Naive B cell (primary cell): ENCODE measurements around the gene ARPC1A. TPM values are rescaled to one million over a fixed set of nuclear protein-coding genes. Genes with fewer than 3 reads are reported as not detected.
"Not testable (repeated sequence)": the region's sequence is repeated elsewhere in the genome, so short reads cannot be mapped to it uniquely, and the experiment has no call there.

Experiments
- ATAC-seq, 2 donors: fragments of 150-1000 bp; cut with Tn5 transposase; 2 replicates each; pipeline ENCODE4 v1.10.0; 2021; ENCODE audit warnings: low read depth in 2 of 2, mild to moderate bottlenecking in 2 of 2, moderate library complexity in 2 of 2
- DNase-seq: peaks from one replicate; pipeline ENCODE4 v3.0.0; 2022
- H3K27ac Mint-ChIP-seq, 6 donors: one replicate each; pipeline ENCODE4 v1.8.0; 2020 to 2022; ENCODE audit warnings: mild to moderate bottlenecking in 6 of 6, mixed read lengths in 6 of 6, moderate library complexity in 5 of 6, inconsistent platforms in 2 of 6
- H3K27me3 Mint-ChIP-seq, 3 donors: one replicate each; pipeline ENCODE4 v1.8.0; 2021 to 2022; ENCODE audit warnings: mixed read lengths in 3 of 3, mild to moderate bottlenecking in 1 of 3
- H3K36me3 Mint-ChIP-seq, 2 donors: one replicate each; pipeline ENCODE4 v1.8.0; 2020 to 2022; ENCODE audit warnings: mixed read lengths in 2 of 2, inconsistent platforms in 1 of 2, mild to moderate bottlenecking in 1 of 2
- H3K4me1 Mint-ChIP-seq, 3 donors: one replicate each; pipeline ENCODE4 v1.8.0; 2020 to 2022; ENCODE audit warnings: mixed read lengths in 3 of 3, inconsistent platforms in 1 of 3, mild to moderate bottlenecking in 1 of 3, moderate library complexity in 1 of 3
- H3K4me3 Mint-ChIP-seq, 8 donors: one replicate each; pipeline ENCODE4 v1.8.0; 2020 to 2022; ENCODE audit warnings: mild to moderate bottlenecking in 8 of 8, mixed read lengths in 8 of 8, moderate library complexity in 8 of 8, inconsistent platforms in 2 of 8
- H3K9me3 Mint-ChIP-seq, 7 donors: one replicate each; pipeline ENCODE4 v1.8.0; 2020 to 2022; ENCODE audit warnings: mixed read lengths in 7 of 7, mild to moderate bottlenecking in 5 of 7, inconsistent platforms in 2 of 7, moderate library complexity in 1 of 7
- polyA plus RNA-seq, 6 donors: library from polyadenylated mRNA; unstranded; fragments of 300-500 nt; fragmentation: Illumina TruSeq; gene quantifications; one replicate each; pipeline ENCODE4 v1.2.3, GENCODE V29; 2021; ENCODE audit warnings: low read depth in 6 of 6

The ARPC1A gene
- polyA plus RNA-seq, 6 donors from 2014 or later = 49.5 to 109 (median 91.8) TPM

DNA sequence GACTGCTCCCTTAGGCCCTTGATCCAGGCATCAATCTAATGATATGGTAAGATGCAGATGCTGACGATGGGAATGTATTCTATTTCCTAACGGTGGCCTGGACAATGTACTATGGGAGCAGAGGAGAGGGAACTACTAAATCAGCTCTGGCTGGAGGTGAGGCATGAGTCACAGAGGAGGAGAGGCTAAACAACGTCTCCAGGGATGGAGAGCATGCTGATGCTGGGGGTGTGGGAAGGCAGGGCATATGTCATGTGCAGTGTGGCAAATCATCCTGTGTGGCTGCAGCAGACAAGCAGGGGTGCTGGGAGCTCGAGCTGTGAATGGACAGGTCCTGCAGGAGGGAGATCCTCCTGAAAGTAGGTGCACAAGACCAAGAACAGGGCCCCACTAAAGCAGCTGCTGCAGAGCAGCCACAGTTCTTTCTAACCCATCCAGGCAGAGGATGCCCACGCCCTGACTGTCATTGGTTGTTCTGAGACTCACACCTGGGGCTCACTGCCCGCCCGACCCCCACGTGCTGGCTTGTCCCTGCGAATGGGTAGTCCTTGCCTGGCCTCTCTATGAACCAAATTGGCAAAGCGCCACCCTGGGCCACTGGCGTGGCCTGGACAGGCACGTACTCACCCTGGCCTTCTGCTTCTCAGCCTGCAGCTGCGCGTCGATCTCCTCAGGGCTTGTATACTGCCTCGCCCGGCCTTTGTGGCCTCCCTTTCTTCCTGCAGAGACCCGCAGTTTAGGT is 78.7 kb downstream of the ARPC1A start:
- H3K4me1 Mint-ChIP-seq = peaks cover 40 to 51% (median 45%) of the 10 kb centered on the region in 3 donors
- H3K36me3 Mint-ChIP-seq = peaks cover 10 to 20% of the 10 kb centered on the region in 2 donors
- H3K27me3 Mint-ChIP-seq = no peaks in the 10 kb centered on the region
- peak overlapping the region in 4 of 6 donors; percentile 67 to 91 (median 85) for H3K27ac Mint-ChIP-seq
- ATAC-seq (no peak), DNase-seq (no peak)
- no peaks in the 10 kb centered on the region for H3K9me3 Mint-ChIP-seq
- no peak overlapping the region for H3K4me3 Mint-ChIP-seq

DNA sequence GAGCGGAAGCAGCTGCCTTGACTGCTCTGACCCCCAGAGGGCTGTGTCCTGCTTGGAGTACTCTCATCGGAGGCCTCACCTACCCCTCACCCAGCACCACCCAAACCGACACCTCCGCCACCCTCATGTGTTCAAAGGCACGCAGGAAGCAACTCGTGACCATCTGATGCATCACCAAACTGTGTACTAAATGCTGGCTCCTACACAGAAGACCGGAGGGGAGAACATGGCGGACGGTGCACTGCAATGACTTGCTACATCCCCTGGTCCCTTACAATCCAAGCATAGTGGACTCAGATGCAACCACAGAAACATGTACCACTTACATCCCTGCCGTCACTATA is 79.3 kb downstream of the ARPC1A start:
- H3K4me1 Mint-ChIP-seq = peaks cover 44 to 51% (median 48%) of the 10 kb centered on the region in 3 donors
- peaks cover 10 to 20% of the 10 kb centered on the region in 2 donors for H3K36me3 Mint-ChIP-seq
- peak overlapping the region in 1 of 6 donors; percentile 80 for H3K27ac Mint-ChIP-seq
- DNase-seq = no peak
- H3K9me3 Mint-ChIP-seq = no peaks in the 10 kb centered on the region
- H3K27me3 Mint-ChIP-seq = no peaks in the 10 kb centered on the region
- no peak overlapping the region for H3K4me3 Mint-ChIP-seq
- no peak for ATAC-seq

DNA sequence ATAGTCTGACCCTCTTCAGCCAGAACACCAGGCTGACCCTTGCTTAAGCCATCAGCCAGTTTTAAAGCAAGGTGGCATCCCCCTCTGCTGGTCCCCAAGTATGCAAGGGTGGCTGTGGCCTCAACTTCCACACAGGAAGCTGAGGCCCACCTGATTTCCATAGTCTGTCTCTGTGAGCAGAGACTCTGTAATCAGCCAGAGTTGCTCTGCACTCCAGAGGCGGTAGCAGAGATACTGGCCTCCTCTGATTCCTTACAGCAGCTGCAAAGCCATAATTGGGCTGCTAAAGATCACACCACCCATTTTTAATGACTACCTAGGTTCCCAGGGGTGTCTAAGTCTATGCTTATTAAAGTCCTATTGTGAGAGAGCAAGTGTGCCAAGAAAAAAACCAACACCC is 80.9 kb downstream of the ARPC1A start:
- peaks cover 10 to 20% of the 10 kb centered on the region in 2 donors for H3K36me3 Mint-ChIP-seq

DNA sequence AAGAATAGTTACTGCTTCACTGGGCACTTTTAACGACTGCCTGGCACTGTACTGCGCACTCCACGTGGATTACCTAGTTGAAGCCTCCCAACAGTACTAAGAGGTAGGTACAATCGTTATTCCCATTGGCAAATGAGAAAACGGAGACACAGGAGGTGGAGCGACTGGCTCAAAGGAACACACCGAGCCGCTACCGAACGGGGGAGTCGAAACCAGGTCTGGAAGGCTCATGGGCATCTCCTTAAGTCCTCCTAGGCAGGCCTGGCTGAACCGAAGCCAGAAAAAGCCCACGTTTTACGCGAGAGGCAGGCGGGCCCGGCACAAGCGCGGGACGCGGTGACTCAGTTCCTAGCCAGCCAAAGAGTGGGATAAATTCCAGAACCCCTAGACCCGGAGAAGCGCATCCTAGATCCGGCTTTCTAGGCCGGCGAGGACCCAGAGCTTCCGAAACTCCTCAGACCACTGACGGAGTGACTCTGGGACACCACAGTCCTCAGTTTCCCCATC is 82.2 kb downstream of the ARPC1A start:
- peaks cover 45 to 61% (median 46%) of the 10 kb centered on the region in 3 donors for H3K4me1 Mint-ChIP-seq
- peak overlapping the region; percentile 94 to 100 (median 98) for H3K27ac Mint-ChIP-seq

More for the DNA sequence above, 80.9 kb downstream of the ARPC1A start:
- H3K27me3 Mint-ChIP-seq = no peaks in the 10 kb centered on the region
- ATAC-seq (no peak), DNase-seq (no peak)
- peaks cover 47 to 59% (median 47%) of the 10 kb centered on the region in 3 donors for H3K4me1 Mint-ChIP-seq
- no peaks in the 10 kb centered on the region for H3K9me3 Mint-ChIP-seq
- H3K27ac Mint-ChIP-seq = peak overlapping the region in 4 of 6 donors; percentile 57 to 96 (median 70)
- H3K4me3 Mint-ChIP-seq = peak overlapping the region in 7 of 8 donors; percentile 10 to 100 (median 95)

DNA sequence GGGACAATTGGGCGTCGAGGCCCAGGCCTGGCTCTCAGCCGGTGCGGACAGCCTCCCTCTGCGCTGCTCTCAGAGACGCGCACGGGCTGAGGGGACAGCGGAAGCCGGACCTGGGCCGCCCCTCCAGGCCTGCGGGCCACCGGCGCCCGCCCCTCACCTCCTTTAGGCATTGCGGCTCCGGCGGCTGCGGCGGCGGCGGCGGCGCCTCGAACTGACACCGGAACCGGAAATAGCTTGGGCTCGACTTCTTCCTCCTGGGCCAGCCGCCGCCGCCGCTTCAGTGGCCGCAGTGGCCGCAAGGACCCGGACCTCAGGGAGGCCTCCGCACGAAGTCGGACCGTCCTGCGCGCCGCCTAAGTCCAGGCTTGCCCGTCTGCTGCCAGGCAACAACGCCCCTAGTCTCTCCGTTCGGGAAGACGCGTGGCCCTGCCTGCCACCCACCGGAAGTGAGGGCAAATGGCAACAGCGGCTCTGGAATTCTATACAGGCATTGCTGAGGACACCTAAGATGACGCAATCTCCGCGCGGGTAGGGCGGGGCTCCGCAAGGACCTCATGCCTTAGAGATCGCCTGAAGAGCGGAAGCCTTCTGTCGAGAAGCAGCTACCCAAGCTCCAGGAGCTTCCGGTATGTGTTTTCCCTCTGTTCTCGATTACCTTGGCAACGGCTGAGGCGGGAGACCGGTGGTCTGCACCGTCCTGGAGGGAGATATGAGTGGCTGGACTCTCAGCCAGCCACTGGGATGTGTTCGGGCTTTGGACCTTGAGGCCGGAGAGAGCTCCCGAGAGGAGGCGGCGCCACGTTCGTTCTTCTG is 82.9 kb downstream of the ARPC1A start, which contains the start of the genes BUD31 and PDAP1:
BUD31 (plus strand) TSS at position 591 of the 813 bp plus-strand sequence. CDS start 2,124 bp downstream, outside the sequence.
PDAP1 (minus strand) TSS at position 219 of the 813 bp plus-strand sequence; CDS start at position 170, 49 bp downstream.
- Mint-ChIP-seq H3K36me3 (peaks cover 5 to 10% of the 10 kb centered on the region in 2 donors), H3K27me3 (no peaks in the 10 kb centered on the region), H3K9me3 (no peaks in the 10 kb centered on the region), H3K4me3 (peak within 1 kb of the TSS; percentile 95 to 100 (median 98)), H3K4me1 (peaks cover 39 to 57% (median 39%) of the 10 kb centered on the region in 3 donors), H3K27ac (peak within 1 kb of the TSS; percentile 96 to 100 (median 100))
- peak; percentile 98 for DNase-seq
- peak; percentile 82 to 85 for ATAC-seq

More for the DNA sequence above, 82.2 kb downstream of the ARPC1A start:
- ATAC-seq (no peak), DNase-seq (no peak)
- Mint-ChIP-seq H3K9me3 (no peaks in the 10 kb centered on the region), H3K27me3 (no peaks in the 10 kb centered on the region), H3K4me3 (peak overlapping the region; percentile 95 to 100 (median 98)), H3K36me3 (peaks cover 9 to 16% of the 10 kb centered on the region in 2 donors)

DNA sequence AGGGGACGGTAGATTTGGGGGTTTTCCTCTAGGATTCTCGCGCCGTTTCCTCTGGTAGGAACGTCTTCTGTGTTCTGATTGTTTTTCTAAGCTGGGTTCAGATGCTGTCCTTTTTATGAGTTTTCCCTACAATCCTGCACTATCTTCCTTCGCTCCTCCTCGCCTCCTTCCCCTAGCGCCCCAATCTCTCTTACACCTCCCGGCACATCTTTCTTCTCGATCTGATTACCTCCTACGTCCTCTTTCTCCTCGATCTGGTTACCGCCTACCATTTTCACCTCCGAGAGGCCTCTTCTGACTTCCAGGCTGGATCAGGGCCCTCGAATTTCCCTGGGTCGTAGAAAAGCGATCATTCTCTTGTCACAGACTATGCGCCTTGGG is 83.5 kb downstream of the ARPC1A start:
- Mint-ChIP-seq H3K9me3 (no peaks in the 10 kb centered on the region), H3K4me1 (peaks cover 33 to 52% (median 34%) of the 10 kb centered on the region in 3 donors), H3K4me3 (peak overlapping the region; percentile 95 to 100 (median 98)), H3K27ac (peak overlapping the region; percentile 96 to 100 (median 100)), H3K36me3 (peaks cover 5 to 8% of the 10 kb centered on the region in 2 donors), H3K27me3 (no peaks in the 10 kb centered on the region)
- ATAC-seq = peak; percentile 8 to 19
- DNase-seq = no peak

DNA sequence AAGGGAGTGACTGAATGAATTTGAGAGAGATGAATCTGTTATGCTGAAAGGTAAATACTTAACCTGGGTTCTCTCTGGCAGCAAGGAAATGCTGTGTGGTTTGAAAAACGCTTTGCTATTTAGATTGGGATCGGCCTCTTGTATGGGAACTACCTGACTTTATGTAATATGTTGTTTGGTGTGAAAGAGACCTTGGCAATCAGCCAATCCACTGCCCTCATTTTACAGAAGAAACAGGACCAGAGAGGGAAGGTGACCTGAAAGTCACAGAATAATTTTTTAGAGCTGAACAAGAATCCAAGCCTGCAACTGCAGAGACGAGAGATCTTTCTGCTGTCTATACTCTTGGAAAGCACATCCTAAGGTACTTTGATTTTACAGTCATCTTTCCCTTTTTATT is 84.1 kb downstream of the ARPC1A start:
- peaks cover 27 to 48% (median 33%) of the 10 kb centered on the region in 3 donors for H3K4me1 Mint-ChIP-seq
- ATAC-seq (no peak), DNase-seq (no peak)
- H3K27me3 Mint-ChIP-seq = no peaks in the 10 kb centered on the region
- no peaks in the 10 kb centered on the region for H3K9me3 Mint-ChIP-seq
- peak overlapping the region in 3 of 6 donors; percentile 64 to 100 (median 96) for H3K27ac Mint-ChIP-seq
- H3K36me3 Mint-ChIP-seq = peaks cover 5 to 12% of the 10 kb centered on the region in 2 donors
- peak overlapping the region; percentile 95 to 100 (median 98) for H3K4me3 Mint-ChIP-seq

DNA sequence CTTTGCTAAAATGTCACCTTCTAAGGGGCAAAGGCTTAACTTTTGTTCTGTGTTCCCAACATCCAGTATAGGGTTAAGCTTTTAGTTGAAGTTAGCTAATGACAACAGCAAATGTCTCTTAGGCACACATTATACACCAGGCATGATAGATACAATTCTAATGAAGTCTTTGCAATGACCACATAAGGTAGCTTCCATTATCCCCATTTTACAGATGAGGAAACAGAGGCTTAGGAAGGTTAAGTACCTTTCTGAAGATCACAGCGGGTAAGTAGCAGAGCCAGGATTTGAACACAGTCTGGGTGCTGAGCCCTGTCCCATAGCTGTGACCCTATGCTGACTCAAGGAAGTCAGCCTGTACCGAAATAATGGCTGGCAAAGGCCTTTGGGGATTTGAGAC is 84.9 kb downstream of the ARPC1A start:
- ATAC-seq (no peak), DNase-seq (no peak)
- Mint-ChIP-seq H3K4me1 (peaks cover 26 to 42% (median 38%) of the 10 kb centered on the region in 3 donors), H3K27me3 (no peaks in the 10 kb centered on the region), H3K9me3 (no peaks in the 10 kb centered on the region), H3K27ac (peak overlapping the region in 4 of 6 donors; percentile 29 to 96 (median 60)), H3K4me3 (peak overlapping the region; percentile 23 to 100 (median 96)), H3K36me3 (peaks cover 5 to 19% of the 10 kb centered on the region in 2 donors)

DNA sequence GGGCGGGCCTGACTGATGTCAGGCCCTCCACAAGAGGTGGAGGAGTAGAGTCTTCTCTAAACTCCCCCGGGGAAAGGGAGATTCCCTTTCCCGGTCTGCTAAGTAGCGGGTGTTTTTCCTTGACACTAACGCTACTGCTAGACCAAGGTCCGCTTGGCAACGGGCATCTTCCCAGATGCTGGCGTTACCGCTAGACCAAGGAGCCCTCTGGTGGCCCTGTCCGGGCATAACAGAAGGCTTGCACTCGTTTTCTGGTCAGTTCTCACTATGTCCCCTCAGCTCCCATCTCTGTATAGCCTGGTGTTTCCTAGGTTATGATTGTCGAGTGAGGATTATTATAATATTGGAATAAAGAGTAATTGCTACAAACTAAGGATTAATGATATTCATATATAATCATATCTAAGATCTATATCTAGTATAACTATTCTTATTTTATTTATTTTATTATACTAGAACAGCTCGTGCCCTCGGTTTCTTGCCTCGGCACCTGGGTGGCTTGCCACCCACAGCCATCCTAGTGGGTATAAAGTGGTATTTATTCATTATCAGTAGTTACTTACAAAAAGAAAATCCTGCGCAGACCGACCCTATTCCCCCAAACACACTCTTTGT is 89.9 kb downstream of the ARPC1A start:
- not testable (repeated sequence) for H3K4me1 Mint-ChIP-seq

More for the DNA sequence above, 89.9 kb downstream of the ARPC1A start:
- not testable (repeated sequence) for H3K27me3 Mint-ChIP-seq, DNase-seq, H3K9me3 Mint-ChIP-seq, H3K4me3 Mint-ChIP-seq, ATAC-seq
- Mint-ChIP-seq H3K36me3 (peaks cover 4 to 20% of the 10 kb centered on the region in 2 donors), H3K27ac (peak overlapping the region in 1 of 6 donors; percentile 32)

Other genes starting within 250 kb of the ARPC1A start
- gene SMURF1, start 181.8 kb upstream of the ARPC1A start, polyA plus RNA-seq = 1 to 10 TPM in 5 of 6 donors, under 1 TPM in 1; 0.82 to 3.3 (median 1.7) TPM
- not detected for gene KPNA7, start 117.8 kb upstream of the ARPC1A start, polyA plus RNA-seq
- not detected for gene MYH16, start 53.1 kb upstream of the ARPC1A start, polyA plus RNA-seq
- 100 to 1,000 TPM; 434 to 595 (median 483) TPM for gene ARPC1B, start 48.8 kb downstream of the ARPC1A start, polyA plus RNA-seq
- 10 to 100 TPM; 23.3 to 28.5 (median 25.7) TPM for gene PDAP1, start 82.7 kb downstream of the ARPC1A start, polyA plus RNA-seq
- gene BUD31, start 83.1 kb downstream of the ARPC1A start, polyA plus RNA-seq = 100 to 1,000 TPM; 129 to 201 (median 182) TPM
- 1 to 10 TPM; 2.3 to 6.3 (median 3.5) TPM for gene PTCD1, start 112.9 kb downstream of the ARPC1A start, polyA plus RNA-seq
- gene CPSF4, start 113.0 kb downstream of the ARPC1A start, polyA plus RNA-seq = 10 to 100 TPM; 21.5 to 51.4 (median 24.5) TPM
- gene ATP5MF, start 140.3 kb downstream of the ARPC1A start, polyA plus RNA-seq = 100 to 1,000 TPM; 341 to 412 (median 366) TPM
- gene ZNF789, start 147.0 kb downstream of the ARPC1A start, polyA plus RNA-seq = 1 to 10 TPM; 6.3 to 9.4 (median 7.0) TPM
- gene ZNF394, start 174.4 kb downstream of the ARPC1A start, polyA plus RNA-seq = 10 to 100 TPM; 47.3 to 71.6 (median 64.5) TPM
- 1 to 10 TPM; 2.8 to 8.1 (median 4.2) TPM for gene ZKSCAN5, start 178.8 kb downstream of the ARPC1A start, polyA plus RNA-seq
- 1 to 10 TPM; 3.5 to 6.4 (median 5.3) TPM for gene FAM200A, start 226.2 kb downstream of the ARPC1A start, polyA plus RNA-seq
- gene ZNF655, start 232.7 kb downstream of the ARPC1A start, polyA plus RNA-seq = 10 to 100 TPM; 55.4 to 90.0 (median 68.5) TPM